CD14-positive monocyte (primary cell): Measurements from ENCODE around the gene CCDC85C. TPM values are rescaled to one million over a fixed set of nuclear protein-coding genes. Genes with fewer than 3 reads are reported as not detected.

Experiments used
- DNase-seq, 3 donors: peaks; one replicate each; pipeline ENCODE4 v3.0.0-alpha.2; 2011 to 2022
- H2AFZ ChIP-seq: 2 replicates; pipeline ENCODE4 v1.6.0; 2012; ENCODE audit warnings: mild to moderate bottlenecking, low read depth, low read length, inconsistent platforms; ENCODE audit not compliant: insufficient read depth, poor library complexity, severe bottlenecking
- H3K27ac ChIP-seq, 2 donors: 1 replicate in 1 of 2; 2 replicates in 1 of 2; pipeline ENCODE4 v1.5.1; 2012 to 2013; ENCODE audit warnings: low read length in 2 of 2, control low read depth in 1 of 2, inconsistent platforms in 1 of 2, low read depth in 1 of 2, mild to moderate bottlenecking in 1 of 2
- H3K27me3 ChIP-seq, 2 donors: one replicate each; pipeline versions ENCODE4 v1.6.0 to v1.6.1; 2011 to 2013; ENCODE audit warnings: low read length in 2 of 2; ENCODE audit not compliant: control insufficient read depth in 2 of 2, insufficient read depth in 2 of 2
- H3K36me3 ChIP-seq, 2 donors: replicated peaks in 1 of 2; 1 replicate in 1 of 2; 2 replicates in 1 of 2; pipeline versions ENCODE4 v1.5.1 to v1.6.1; 2012 to 2013; ENCODE audit warnings: low read length in 2 of 2, control low read depth in 1 of 2, inconsistent platforms in 1 of 2, mild to moderate bottlenecking in 1 of 2; ENCODE audit not compliant: insufficient read depth in 2 of 2, control insufficient read depth in 1 of 2
- H3K4me1 ChIP-seq, 2 donors: 1 replicate in 1 of 2; 2 replicates in 1 of 2; pipeline versions ENCODE4 v1.5.1 to v1.6.1; 2012 to 2013; ENCODE audit warnings: low read length in 2 of 2, control low read depth in 1 of 2, inconsistent platforms in 1 of 2, mild to moderate bottlenecking in 1 of 2, moderate library complexity in 1 of 2; ENCODE audit not compliant: insufficient read depth in 2 of 2, control insufficient read depth in 1 of 2
- H3K4me2 ChIP-seq: replicated peaks from 2 replicates; pipeline ENCODE3; 2012; ENCODE audit warnings: low read length, moderate library complexity, mild to moderate bottlenecking; ENCODE audit not compliant: poor library complexity, severe bottlenecking; ENCODE audit errors: extremely low read depth
- H3K4me3 ChIP-seq, 3 experiments: fragments of 200-600 bp in 1 of 3; sonication (generic) in 1 of 3; replicated peaks in 1 of 3; 1 replicate in 2 of 3; 2 replicates in 1 of 3; pipeline ENCODE4 v1.5.1; 2011 to 2013; ENCODE audit warnings: low read length in 3 of 3, mild to moderate bottlenecking in 3 of 3, control low read depth in 2 of 3, low read depth in 2 of 3, inconsistent platforms in 1 of 3, moderate library complexity in 1 of 3
- H3K79me2 ChIP-seq: 2 replicates; pipeline ENCODE4 v1.6.0; 2012; ENCODE audit warnings: mild to moderate bottlenecking, control low read depth, inconsistent platforms, low read length, moderate library complexity; ENCODE audit not compliant: insufficient read depth
- H3K9ac ChIP-seq: 2 replicates; pipeline ENCODE4 v1.6.0; 2017; ENCODE audit warnings: low read length, mild to moderate bottlenecking; ENCODE audit not compliant: insufficient read depth, poor library complexity, severe bottlenecking
- H3K9me3 ChIP-seq, 2 donors: replicated peaks in 1 of 2; 1 replicate in 1 of 2; 2 replicates in 1 of 2; pipeline versions ENCODE4 v1.5.1 to v1.6.1; 2012 to 2013; ENCODE audit warnings: low read length in 2 of 2, control low read depth in 1 of 2; ENCODE audit not compliant: control insufficient read depth in 1 of 2, insufficient read depth in 1 of 2
- H4K20me1 ChIP-seq: 2 replicates; pipeline ENCODE4 v1.6.0; 2012; ENCODE audit warnings: mild to moderate bottlenecking, low read length, control low read depth, moderate library complexity; ENCODE audit not compliant: insufficient read depth
- H3K27ac Mint-ChIP-seq, 7 donors: one replicate each; pipeline ENCODE4 v1.8.0; 2020; ENCODE audit warnings: mild to moderate bottlenecking in 7 of 7, mixed read lengths in 7 of 7, moderate library complexity in 6 of 7, inconsistent platforms in 2 of 7
- H3K27me3 Mint-ChIP-seq, 3 donors: one replicate each; pipeline ENCODE4 v1.8.0; 2021 to 2022; ENCODE audit warnings: low read depth in 3 of 3, mild to moderate bottlenecking in 3 of 3, mixed read lengths in 3 of 3, moderate library complexity in 3 of 3, inconsistent platforms in 1 of 3
- H3K36me3 Mint-ChIP-seq, 2 donors: one replicate each; pipeline ENCODE4 v1.8.0; 2020; ENCODE audit warnings: mixed read lengths in 2 of 2, inconsistent platforms in 1 of 2, mild to moderate bottlenecking in 1 of 2
- H3K4me1 Mint-ChIP-seq: one replicate; pipeline ENCODE4 v1.8.0; 2020; ENCODE audit warnings: mild to moderate bottlenecking, mixed read lengths
- H3K4me3 Mint-ChIP-seq, 2 donors: one replicate each; pipeline ENCODE4 v1.8.0; 2020; ENCODE audit warnings: mild to moderate bottlenecking in 2 of 2, mixed read lengths in 2 of 2, moderate library complexity in 1 of 2
- H3K9me3 Mint-ChIP-seq, 7 donors: one replicate each; pipeline ENCODE4 v1.8.0; 2020 to 2022; ENCODE audit warnings: mixed read lengths in 7 of 7, mild to moderate bottlenecking in 6 of 7, moderate library complexity in 6 of 7, inconsistent platforms in 2 of 7
- WGBS: methylation state at CpG from one replicate; pipeline ENCODE4 v1.1.5; 2013; ENCODE audit warnings: missing lambda C conversion rate; ENCODE audit not compliant: insufficient coverage; 5-methylcytosine and 5-hydroxymethylcytosine counted together
- intact Hi-C, 2 donors: fragments of 100-400 bp; cut with micrococcal nuclease; formaldehyde crosslinking; loops; one replicate each; pipeline versions ENCODE4 v1.15.0 to v1.15.1; 2023
- polyA plus RNA-seq, 3 donors: library from polyadenylated mRNA; depleted of rRNA in 1 of 3; unstranded in 2 of 3; stranded (reverse) in 1 of 3; fragments of 300-500 nt in 2 of 3; fragments of >200 nt in 1 of 3; fragmentation: Illumina TruSeq in 2 of 3; gene quantifications; 1 replicate in 2 of 3; 2 replicates in 1 of 3; pipeline ENCODE4 v1.2.3, GENCODE V29; 2012 to 2021
- TF ChIP-seq, protein P1 (sequence below): fragments of 200-600 bp; IDR thresholded peaks from one replicate; pipeline ENCODE4 v1.8.0; 2022; ENCODE audit warnings: antibody characterized with exemption, mild to moderate bottlenecking

CCDC85C gene
- polyA plus RNA-seq, 3 donors: under 0.01 to 0.03 TPM; not detected in 1

DNA sequence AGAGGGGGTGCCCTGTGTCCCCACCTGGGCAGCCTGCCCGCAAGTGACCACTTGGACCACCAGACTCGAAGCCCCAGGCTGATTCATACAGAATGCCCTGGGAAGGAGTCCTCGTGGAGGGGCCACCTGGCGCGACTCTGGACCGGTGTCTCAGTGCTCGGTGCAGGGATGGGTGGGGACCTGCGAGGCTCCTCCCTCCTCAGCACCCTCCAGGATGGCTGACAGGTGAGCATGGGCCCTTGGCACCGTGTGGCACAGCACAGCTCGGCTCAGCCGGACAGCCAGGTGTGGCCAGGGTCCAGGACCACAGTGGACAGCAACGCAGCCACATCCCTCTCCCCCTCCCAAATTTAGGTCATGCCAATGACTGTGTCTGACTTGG, 78.3 kb downstream of the CCDC85C start:
- H3K27ac Mint-ChIP-seq: no peak overlapping the region
- Histone ChIP-seq H3K36me3 (no peaks in the 10 kb centered on the region), H3K4me1 (no peaks in the 10 kb centered on the region), H3K27ac (no peak overlapping the region), H3K79me2 (no peaks in the 10 kb centered on the region), H2AFZ (no peak overlapping the region), H3K9me3 (no peaks in the 10 kb centered on the region), H4K20me1 (no peaks in the 10 kb centered on the region), H3K4me3 (no peak overlapping the region), H3K9ac (no peak overlapping the region), H3K27me3 (no peaks in the 10 kb centered on the region), H3K4me2 (no peak overlapping the region)
- H3K4me1 Mint-ChIP-seq: no peaks in the 10 kb centered on the region
- H3K27me3 Mint-ChIP-seq: peaks cover 0 to 1% (median under 1%) of the 10 kb centered on the region in 3 donors
- DNase-seq: no peak
- TF ChIP-seq, protein P1, sequence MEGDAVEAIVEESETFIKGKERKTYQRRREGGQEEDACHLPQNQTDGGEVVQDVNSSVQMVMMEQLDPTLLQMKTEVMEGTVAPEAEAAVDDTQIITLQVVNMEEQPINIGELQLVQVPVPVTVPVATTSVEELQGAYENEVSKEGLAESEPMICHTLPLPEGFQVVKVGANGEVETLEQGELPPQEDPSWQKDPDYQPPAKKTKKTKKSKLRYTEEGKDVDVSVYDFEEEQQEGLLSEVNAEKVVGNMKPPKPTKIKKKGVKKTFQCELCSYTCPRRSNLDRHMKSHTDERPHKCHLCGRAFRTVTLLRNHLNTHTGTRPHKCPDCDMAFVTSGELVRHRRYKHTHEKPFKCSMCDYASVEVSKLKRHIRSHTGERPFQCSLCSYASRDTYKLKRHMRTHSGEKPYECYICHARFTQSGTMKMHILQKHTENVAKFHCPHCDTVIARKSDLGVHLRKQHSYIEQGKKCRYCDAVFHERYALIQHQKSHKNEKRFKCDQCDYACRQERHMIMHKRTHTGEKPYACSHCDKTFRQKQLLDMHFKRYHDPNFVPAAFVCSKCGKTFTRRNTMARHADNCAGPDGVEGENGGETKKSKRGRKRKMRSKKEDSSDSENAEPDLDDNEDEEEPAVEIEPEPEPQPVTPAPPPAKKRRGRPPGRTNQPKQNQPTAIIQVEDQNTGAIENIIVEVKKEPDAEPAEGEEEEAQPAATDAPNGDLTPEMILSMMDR: no peak
- no peaks in the 10 kb centered on the region for H3K36me3 Mint-ChIP-seq
- no peak overlapping the region for H3K4me3 Mint-ChIP-seq
- H3K9me3 Mint-ChIP-seq: no peaks in the 10 kb centered on the region
- WGBS: 99% methylated on average over 10 of the region's 12 CpGs
- intact Hi-C loops: no loop called here

DNA sequence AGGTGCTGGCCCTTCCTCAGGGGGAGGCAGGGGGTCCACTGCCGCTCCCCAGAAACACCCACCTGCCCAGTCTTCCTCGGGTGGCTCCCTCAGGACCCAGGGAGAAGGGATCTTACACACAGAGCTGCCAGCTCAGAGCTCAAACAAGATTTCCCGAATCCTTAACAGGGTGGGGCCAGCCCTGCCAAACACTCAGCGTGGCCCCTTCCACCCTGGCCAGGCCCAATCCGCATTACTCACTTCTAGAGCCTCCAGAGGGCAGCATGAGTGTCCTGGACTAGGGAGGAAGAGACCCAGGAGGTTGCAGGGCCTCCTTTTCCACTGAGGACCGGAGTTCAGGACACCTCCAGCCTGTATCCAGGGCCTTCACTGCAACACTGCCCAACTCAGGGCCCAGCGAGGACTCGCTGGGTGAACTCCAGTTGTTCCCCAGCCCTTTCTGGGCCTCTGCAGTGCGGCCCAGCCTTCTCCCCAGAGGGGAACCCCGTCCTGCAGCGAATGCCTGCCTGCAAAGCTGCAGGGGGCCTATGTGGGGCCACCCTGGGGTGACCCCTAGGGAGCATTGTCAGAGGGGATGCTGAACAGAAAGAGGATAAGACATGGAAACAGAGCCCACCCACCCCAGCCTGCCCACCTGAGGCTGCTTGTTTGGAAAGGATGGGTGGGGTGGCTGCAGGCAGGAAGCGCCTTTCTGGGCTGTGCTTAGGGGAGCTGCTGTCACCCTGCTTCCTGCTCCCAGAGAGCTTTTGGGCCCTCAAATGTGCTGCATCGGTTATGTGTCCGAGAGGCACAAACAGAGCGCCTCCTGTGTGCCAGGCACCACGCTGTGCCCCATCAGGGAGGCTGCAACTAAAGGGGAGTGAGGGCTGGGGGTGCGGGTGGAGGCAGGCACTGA, 79.0 kb downstream of the CCDC85C start:
- no peak overlapping the region for H3K9ac ChIP-seq
- no peaks in the 10 kb centered on the region for H3K4me1 ChIP-seq
- H2AFZ ChIP-seq: no peak overlapping the region
- intact Hi-C loops: loop anchor here in 1 of 2 donors (5.0 kb wide), 1 partner anchor 357 kb away; no protein-coding TSS in a partner anchor
- no peaks in the 10 kb centered on the region for H3K4me1 Mint-ChIP-seq
- no peaks in the 10 kb centered on the region for H3K27me3 ChIP-seq
- H3K9me3 ChIP-seq: no peaks in the 10 kb centered on the region
- H3K9me3 Mint-ChIP-seq: no peaks in the 10 kb centered on the region
- DNase-seq: no peak
- no peaks in the 10 kb centered on the region for H3K79me2 ChIP-seq
- TF ChIP-seq, protein P1: no peak
- no peaks in the 10 kb centered on the region for H3K36me3 ChIP-seq
- H3K27me3 Mint-ChIP-seq: peaks cover 0 to 5% (median 1%) of the 10 kb centered on the region in 3 donors
- H3K4me2 ChIP-seq: no peak overlapping the region
- no peak overlapping the region for H3K4me3 ChIP-seq
- no peak overlapping the region for H3K27ac Mint-ChIP-seq
- H3K27ac ChIP-seq: no peak overlapping the region
- 79% methylated on average over 15 of the region's 17 CpGs for WGBS
- H3K4me3 Mint-ChIP-seq: no peak overlapping the region
- no peaks in the 10 kb centered on the region for H3K36me3 Mint-ChIP-seq
- H4K20me1 ChIP-seq: no peaks in the 10 kb centered on the region
